GM12891 (cell line): Measurements from ENCODE around the gene DCP2.

ENCODE experiments used
- PAX5 ChIP-seq: IDR thresholded peaks from 2 replicates; pipeline ENCODE4 v1.6.1; 2011; ENCODE audit warnings: low read length, moderate library complexity, mild to moderate bottlenecking; ENCODE audit not compliant: insufficient read depth, severe bottlenecking
- POLR2A ChIP-seq: IDR thresholded peaks from 2 replicates; pipeline ENCODE4 v1.6.1; 2011; ENCODE audit warnings: low read depth, low read length, control low read depth
- POLR2AphosphoS5 ChIP-seq: IDR thresholded peaks from 2 replicates; pipeline ENCODE4 v1.6.1; 2011; ENCODE audit warnings: low read depth, low read length, control low read depth
- SPI1 ChIP-seq: IDR thresholded peaks from 2 replicates; pipeline ENCODE4 v1.6.1; 2011; ENCODE audit warnings: low read depth, low read length, control low read depth

- TF ChIP-seq SPI1 = no peak
- TF ChIP-seq PAX5 = no peak
- TF ChIP-seq POLR2A = no peak
- no peak for TF ChIP-seq POLR2AphosphoS5
Observed at GRCh38 chr5:113026211-113026610, 49.6 kb downstream of the DCP2 start.
